Osteoblast (primary cell): Measurements from ENCODE around the gene TNFSF18. TPM values are rescaled to one million over a fixed set of nuclear protein-coding genes. Genes with fewer than 3 reads are reported as not detected.

Source experiments
- DNase-seq: peaks from one replicate; pipeline ENCODE4 v3.0.0; 2011; ENCODE audit warnings: low spot score, mixed read lengths; ENCODE audit not compliant: insufficient read length; ENCODE audit errors: missing footprints
- H2AFZ ChIP-seq: 2 replicates; pipeline ENCODE4 v1.6.0; 2011; ENCODE audit warnings: mild to moderate bottlenecking, low read length
- H3K27ac ChIP-seq: 2 replicates; pipeline ENCODE4 v1.5.1; 2011; ENCODE audit warnings: mild to moderate bottlenecking, low read depth, low read length, moderate library complexity
- H3K27me3 ChIP-seq: 2 replicates; pipeline ENCODE4 v1.6.0; 2012; ENCODE audit warnings: mild to moderate bottlenecking, control low read depth, inconsistent platforms, low read length, moderate library complexity; ENCODE audit not compliant: insufficient read depth
- H3K36me3 ChIP-seq: 2 replicates; pipeline ENCODE4 v1.5.1; 2011; ENCODE audit warnings: mild to moderate bottlenecking, low read length, control low read depth, moderate library complexity; ENCODE audit not compliant: insufficient read depth
- H3K4me1 ChIP-seq: 2 replicates; pipeline ENCODE4 v1.5.1; 2011; ENCODE audit warnings: mild to moderate bottlenecking, low read length, control low read depth, moderate library complexity; ENCODE audit not compliant: insufficient read depth
- H3K4me2 ChIP-seq: 2 replicates; pipeline ENCODE4 v1.6.0; 2011; ENCODE audit warnings: mild to moderate bottlenecking, low read length; ENCODE audit not compliant: insufficient read depth
- H3K4me3 ChIP-seq: fragments of 200-600 bp; sonication (generic); 3 replicates; pipeline ENCODE4 v1.5.1; 2012; ENCODE audit warnings: mild to moderate bottlenecking, low read length, inconsistent platforms; ENCODE audit not compliant: insufficient read depth
- H3K79me2 ChIP-seq: 2 replicates; pipeline ENCODE4 v1.6.0; 2012; ENCODE audit warnings: mild to moderate bottlenecking, low read length, control low read depth, inconsistent platforms; ENCODE audit not compliant: insufficient read depth
- H3K9me3 ChIP-seq: 2 replicates; pipeline ENCODE4 v1.5.1; 2011; ENCODE audit warnings: low read depth, low read length, control low read depth
- H4K20me1 ChIP-seq: 2 replicates; pipeline ENCODE4 v1.6.0; 2012; ENCODE audit warnings: mild to moderate bottlenecking, low read length, control low read depth; ENCODE audit not compliant: insufficient read depth
- total RNA-seq: library from RNA; depleted of rRNA; stranded (reverse); fragments of >200 nt; gene quantifications from 2 replicates; pipeline ENCODE4 v1.2.3, GENCODE V29; 2012
- TF ChIP-seq, protein P1 (sequence below): IDR thresholded peaks from 2 replicates; pipeline ENCODE4 v1.5.1; 2011; ENCODE audit warnings: mild to moderate bottlenecking, low read depth, low read length, moderate library complexity; ENCODE audit errors: extremely low read depth

Gene TNFSF18
- total RNA-seq, 1 donor, result 0.36 TPM

DNA sequence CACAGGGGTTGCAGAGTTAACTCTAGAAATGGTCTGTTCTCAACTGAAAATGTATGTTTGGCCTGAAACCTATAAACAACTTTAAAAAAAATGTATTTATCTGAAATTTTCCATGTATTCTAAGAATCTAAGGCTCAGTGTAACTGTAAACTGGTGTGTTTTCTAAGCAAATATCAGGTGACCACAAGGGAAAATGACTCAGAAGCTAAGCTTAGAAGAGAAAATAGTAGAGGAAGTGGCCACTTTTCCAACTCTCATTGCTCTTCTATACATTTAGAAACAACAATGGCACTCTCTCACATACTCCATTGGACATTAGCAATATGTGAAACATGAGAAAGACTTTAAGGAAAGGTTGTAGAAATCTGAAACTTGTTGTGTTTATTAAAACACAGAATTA is 7.5 kb downstream of the TNFSF18 start:
- Histone ChIP-seq H3K79me2 (no peaks in the 10 kb centered on the region), H3K4me1 (peaks cover 6% of the 10 kb centered on the region), H4K20me1 (no peaks in the 10 kb centered on the region), H2AFZ (no peak overlapping the region), H3K27me3 (no peaks in the 10 kb centered on the region), H3K9me3 (no peaks in the 10 kb centered on the region), H3K4me3 (no peak overlapping the region), H3K36me3 (no peaks in the 10 kb centered on the region), H3K27ac (no peak overlapping the region), H3K4me2 (no peak overlapping the region)
- TF ChIP-seq, protein P1, sequence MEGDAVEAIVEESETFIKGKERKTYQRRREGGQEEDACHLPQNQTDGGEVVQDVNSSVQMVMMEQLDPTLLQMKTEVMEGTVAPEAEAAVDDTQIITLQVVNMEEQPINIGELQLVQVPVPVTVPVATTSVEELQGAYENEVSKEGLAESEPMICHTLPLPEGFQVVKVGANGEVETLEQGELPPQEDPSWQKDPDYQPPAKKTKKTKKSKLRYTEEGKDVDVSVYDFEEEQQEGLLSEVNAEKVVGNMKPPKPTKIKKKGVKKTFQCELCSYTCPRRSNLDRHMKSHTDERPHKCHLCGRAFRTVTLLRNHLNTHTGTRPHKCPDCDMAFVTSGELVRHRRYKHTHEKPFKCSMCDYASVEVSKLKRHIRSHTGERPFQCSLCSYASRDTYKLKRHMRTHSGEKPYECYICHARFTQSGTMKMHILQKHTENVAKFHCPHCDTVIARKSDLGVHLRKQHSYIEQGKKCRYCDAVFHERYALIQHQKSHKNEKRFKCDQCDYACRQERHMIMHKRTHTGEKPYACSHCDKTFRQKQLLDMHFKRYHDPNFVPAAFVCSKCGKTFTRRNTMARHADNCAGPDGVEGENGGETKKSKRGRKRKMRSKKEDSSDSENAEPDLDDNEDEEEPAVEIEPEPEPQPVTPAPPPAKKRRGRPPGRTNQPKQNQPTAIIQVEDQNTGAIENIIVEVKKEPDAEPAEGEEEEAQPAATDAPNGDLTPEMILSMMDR, result no peak
- DNase-seq, result no peak

DNA sequence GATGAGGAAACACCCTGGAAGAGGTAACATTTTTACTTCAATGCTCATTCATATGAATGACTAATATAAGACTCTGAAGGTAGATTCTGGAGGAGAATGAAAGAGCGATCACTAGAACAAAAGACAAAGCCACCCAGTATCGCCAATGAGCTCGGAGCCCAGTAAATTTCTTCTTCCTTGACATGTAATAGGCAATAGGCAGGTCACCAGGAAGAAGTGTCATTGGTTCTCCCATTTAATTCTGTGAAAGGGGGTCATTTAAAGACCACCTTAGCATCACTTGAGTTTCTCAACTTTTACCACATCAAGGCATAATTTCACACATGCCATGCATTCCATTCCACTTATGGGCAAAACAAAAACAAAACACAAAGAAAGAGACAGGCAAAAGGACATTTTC is 7.9 kb downstream of the TNFSF18 start:
- H3K4me1 ChIP-seq, result peaks cover 6% of the 10 kb centered on the region
- H3K79me2 ChIP-seq, result no peaks in the 10 kb centered on the region
- DNase-seq, result no peak
- TF ChIP-seq, protein P1, result no peak
- no peaks in the 10 kb centered on the region for H3K27me3 ChIP-seq
- H3K4me3 ChIP-seq, result no peak overlapping the region
- no peak overlapping the region for H3K4me2 ChIP-seq
- no peaks in the 10 kb centered on the region for H4K20me1 ChIP-seq
- H3K36me3 ChIP-seq, result no peaks in the 10 kb centered on the region
- no peaks in the 10 kb centered on the region for H3K9me3 ChIP-seq
- H2AFZ ChIP-seq, result no peak overlapping the region
- H3K27ac ChIP-seq, result no peak overlapping the region

DNA sequence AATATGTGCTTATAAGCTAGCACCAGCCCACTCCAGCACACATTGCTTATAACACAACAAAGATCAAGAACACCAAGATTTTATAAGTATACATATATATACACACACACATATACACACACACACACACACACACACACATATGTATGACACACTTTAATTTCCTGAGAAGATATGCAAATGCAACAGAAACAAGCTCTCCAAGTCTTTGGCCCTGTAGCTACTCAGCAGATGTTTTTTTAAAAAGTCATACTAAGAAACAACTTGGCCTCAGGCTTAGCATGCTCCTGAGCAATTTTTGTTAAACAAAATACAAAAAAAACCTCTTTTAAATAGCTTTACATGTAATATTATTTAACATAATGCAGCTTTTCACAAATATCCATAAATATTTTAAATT is 11.1 kb downstream of the TNFSF18 start:
- Histone ChIP-seq H3K4me1 (peaks cover 6% of the 10 kb centered on the region), H3K36me3 (no peaks in the 10 kb centered on the region), H3K4me3 (no peak overlapping the region), H3K79me2 (no peaks in the 10 kb centered on the region), H3K4me2 (no peak overlapping the region), H4K20me1 (no peaks in the 10 kb centered on the region), H3K27me3 (no peaks in the 10 kb centered on the region), H3K9me3 (no peaks in the 10 kb centered on the region), H2AFZ (no peak overlapping the region), H3K27ac (no peak overlapping the region)
- TF ChIP-seq, protein P1, result no peak
- DNase-seq, result no peak

DNA sequence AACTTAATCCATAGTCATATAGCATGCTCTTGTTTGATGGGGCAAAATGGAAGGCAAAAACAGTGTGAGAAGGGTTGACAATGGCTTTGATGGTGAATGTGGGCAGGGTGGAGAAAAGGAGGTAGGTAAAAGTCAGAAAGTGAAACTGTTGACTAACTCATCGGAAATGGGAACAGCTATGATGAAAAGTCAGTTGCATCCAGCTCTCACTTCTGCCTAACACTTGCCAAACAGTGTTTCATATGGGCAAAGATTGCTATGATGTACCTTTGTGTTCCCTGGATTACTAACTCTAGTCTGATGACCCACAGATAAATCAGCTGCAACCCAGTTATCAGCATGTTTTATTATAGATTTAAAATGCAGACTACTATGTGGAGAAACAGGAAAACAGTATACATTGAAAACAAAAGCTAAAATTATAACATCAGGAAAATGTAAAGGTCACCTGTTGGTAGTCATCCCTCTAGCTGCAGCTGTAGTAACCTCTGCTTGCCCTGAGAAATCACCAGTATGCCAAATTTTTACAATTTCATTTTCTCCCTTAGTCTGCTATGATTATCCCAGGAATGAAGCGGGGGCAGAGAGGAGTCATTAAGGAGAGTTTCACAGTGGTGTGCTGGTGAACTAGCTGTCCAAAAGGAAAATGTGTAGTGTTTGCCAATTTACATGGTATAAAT is 11.7 kb downstream of the TNFSF18 start:
- Histone ChIP-seq H3K27ac (no peak overlapping the region), H3K79me2 (no peaks in the 10 kb centered on the region), H3K9me3 (no peaks in the 10 kb centered on the region), H3K27me3 (no peaks in the 10 kb centered on the region), H3K4me1 (peaks cover 6% of the 10 kb centered on the region), H3K36me3 (no peaks in the 10 kb centered on the region), H2AFZ (no peak overlapping the region), H4K20me1 (no peaks in the 10 kb centered on the region), H3K4me3 (no peak overlapping the region), H3K4me2 (no peak overlapping the region)
- no peak for DNase-seq
- TF ChIP-seq, protein P1, result no peak
